ENCODE measurements around the gene HDAC9.

The HDAC9 gene

DNA sequence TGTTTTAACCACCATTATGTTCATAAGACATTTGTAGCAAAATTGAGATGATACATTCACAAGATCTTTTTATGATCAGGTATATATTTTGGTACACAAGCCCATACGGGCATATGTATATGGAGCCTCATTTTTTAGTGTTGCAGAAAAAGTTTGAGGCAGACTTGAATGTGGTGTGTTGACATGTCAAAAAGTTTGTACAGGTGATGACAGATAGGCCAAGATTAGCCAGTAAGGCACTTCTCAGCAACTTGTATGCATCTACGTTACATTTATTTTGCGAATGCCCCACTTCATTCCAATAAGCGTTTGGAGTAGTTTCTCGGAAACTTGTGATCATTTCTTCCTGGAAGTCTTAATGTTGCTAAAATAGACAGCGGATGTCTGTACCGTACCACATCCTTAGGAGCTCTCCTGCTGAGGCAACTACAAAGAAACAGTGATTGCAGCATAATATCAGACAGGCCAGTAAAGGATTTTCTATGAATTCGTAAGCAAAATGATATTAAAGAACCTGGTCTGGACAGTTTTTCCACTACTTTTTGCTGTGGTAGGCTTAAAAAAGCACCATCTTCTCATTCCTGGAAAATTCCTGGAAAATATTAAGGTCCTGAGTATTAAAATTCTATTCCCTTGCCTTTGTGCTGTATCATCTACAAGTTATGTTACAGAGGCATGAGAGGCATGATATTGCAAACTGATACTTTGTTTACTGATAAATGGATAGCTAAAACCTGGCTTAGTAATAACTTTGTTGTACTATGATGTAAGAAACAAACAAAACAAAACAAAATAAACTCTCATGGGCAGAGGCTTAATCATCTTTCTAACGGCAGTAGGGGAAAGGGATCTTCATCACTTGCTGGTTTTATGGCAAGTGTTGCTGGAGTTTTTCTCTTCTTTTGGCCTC is 153.6 kb downstream of the HDAC9 start:
- Histone ChIP-seq H3K4me3 (ENCODE audit: low read depth, low read length) (no peak overlapping the region), H3K36me3 (ENCODE audit: control insufficient read depth in 2 of 2, insufficient read depth in 1 of 2, low read length in 2 of 2) (no peaks in the 10 kb centered on the region), H3K4me1 (ENCODE audit: control insufficient read depth, insufficient read depth, low read length) (no peaks in the 10 kb centered on the region), H3K9me3 (ENCODE audit: control insufficient read depth, insufficient read depth, low read depth, low read length) (no peaks in the 10 kb centered on the region), H3K27ac (ENCODE audit: extremely low read depth, low read depth, low read length) (no peak overlapping the region)
- TF ChIP-seq ZXDB (tag by site-specific recombination; IDR thresholded peaks at IDR 0.05) (no peak), GLIS1 (tag by site-specific recombination; IDR thresholded peaks at IDR 0.05) (no peak), ZNF16 (tag by site-specific recombination; IDR thresholded peaks at IDR 0.05; ENCODE audit: low read depth) (no peak), ZFP69B (tag by site-specific recombination; IDR thresholded peaks at IDR 0.05) (no peak), ZNF544 (tag by site-specific recombination; IDR thresholded peaks at IDR 0.05) (no peak), KLF1 (tag by site-specific recombination; IDR thresholded peaks at IDR 0.05) (no peak), ZNF23 (tag by site-specific recombination; IDR thresholded peaks at IDR 0.05; ENCODE audit: borderline replicate concordance) (no peak), ZNF843 (tag by site-specific recombination; IDR thresholded peaks at IDR 0.05) (no peak), ZNF37A (tag by site-specific recombination; IDR thresholded peaks at IDR 0.05) (no peak)
- CTCF ChIA-PET: interaction anchor here (1.2 kb wide), 1 partner anchor 17 kb away, joined by 4 read pairs; no protein-coding TSS in a partner anchor
- POLR2A ChIA-PET: no interaction called here

DNA sequence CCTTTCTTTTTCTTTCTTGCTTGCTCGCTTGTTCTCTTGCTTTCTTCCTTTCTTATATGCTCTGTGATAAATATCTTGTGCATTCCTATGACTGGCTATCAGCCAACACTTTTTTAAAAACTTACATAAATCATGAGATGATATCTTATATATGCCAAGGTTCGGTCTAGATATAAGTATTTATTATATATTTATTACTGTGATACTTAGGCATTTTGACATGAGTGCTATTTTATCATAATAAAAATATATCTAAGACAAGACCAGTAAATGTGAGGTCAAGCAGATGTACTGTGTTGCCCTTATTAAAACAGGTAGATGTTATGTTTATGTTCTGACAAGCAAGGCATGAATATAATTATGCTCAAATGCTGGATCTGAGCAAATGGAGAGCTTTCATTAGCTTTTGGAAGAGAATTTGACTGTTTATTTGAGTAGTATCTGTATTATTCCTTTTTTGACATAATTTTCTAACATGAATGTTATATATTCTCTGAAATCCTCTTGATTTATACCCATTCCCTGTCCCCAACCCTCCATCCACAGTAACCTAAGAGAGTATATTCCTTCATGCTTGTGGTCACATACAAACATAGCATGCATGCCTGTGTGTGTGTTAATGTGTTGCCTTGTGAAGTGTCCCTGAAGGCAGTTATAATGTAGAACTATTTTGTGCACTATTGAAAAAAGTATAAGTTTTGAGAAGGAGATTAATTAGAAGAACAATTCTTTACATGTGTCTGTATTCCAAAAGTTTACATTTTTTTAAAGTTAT is 158.0 kb downstream of the HDAC9 start:
- TF ChIP-seq ZNF169 (tag by site-specific recombination; IDR thresholded peaks at IDR 0.05): no peak
- no peak for TF ChIP-seq ZNF549 (tag by site-specific recombination; IDR thresholded peaks at IDR 0.05)
- TF ChIP-seq ZNF560 (tag by site-specific recombination; IDR thresholded peaks at IDR 0.05; ENCODE audit: borderline replicate concordance): no peak
- TF ChIP-seq, protein P1, sequence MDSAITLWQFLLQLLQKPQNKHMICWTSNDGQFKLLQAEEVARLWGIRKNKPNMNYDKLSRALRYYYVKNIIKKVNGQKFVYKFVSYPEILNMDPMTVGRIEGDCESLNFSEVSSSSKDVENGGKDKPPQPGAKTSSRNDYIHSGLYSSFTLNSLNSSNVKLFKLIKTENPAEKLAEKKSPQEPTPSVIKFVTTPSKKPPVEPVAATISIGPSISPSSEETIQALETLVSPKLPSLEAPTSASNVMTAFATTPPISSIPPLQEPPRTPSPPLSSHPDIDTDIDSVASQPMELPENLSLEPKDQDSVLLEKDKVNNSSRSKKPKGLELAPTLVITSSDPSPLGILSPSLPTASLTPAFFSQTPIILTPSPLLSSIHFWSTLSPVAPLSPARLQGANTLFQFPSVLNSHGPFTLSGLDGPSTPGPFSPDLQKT (IDR thresholded peaks at IDR 0.05; ENCODE audit: borderline replicate concordance, low read depth, low read length): no peak
- TF ChIP-seq, protein P2, sequence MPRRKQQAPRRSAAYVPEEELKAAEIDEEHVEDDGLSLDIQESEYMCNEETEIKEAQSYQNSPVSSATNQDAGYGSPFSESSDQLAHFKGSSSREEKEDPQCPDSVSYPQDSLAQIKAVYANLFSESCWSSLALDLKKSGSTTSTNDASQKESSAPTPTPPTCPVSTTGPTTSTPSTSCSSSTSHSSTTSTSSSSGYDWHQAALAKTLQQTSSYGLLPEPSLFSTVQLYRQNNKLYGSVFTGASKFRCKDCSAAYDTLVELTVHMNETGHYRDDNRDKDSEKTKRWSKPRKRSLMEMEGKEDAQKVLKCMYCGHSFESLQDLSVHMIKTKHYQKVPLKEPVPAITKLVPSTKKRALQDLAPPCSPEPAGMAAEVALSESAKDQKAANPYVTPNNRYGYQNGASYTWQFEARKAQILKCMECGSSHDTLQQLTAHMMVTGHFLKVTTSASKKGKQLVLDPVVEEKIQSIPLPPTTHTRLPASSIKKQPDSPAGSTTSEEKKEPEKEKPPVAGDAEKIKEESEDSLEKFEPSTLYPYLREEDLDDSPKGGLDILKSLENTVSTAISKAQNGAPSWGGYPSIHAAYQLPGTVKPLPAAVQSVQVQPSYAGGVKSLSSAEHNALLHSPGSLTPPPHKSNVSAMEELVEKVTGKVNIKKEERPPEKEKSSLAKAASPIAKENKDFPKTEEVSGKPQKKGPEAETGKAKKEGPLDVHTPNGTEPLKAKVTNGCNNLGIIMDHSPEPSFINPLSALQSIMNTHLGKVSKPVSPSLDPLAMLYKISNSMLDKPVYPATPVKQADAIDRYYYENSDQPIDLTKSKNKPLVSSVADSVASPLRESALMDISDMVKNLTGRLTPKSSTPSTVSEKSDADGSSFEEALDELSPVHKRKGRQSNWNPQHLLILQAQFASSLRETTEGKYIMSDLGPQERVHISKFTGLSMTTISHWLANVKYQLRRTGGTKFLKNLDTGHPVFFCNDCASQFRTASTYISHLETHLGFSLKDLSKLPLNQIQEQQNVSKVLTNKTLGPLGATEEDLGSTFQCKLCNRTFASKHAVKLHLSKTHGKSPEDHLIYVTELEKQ (tag by site-specific recombination; IDR thresholded peaks at IDR 0.05; ENCODE audit: borderline replicate concordance): no peak
- no peak for TF ChIP-seq KLF9 (tag by site-specific recombination; IDR thresholded peaks at IDR 0.05; ENCODE audit: low read depth)
- TF ChIP-seq, protein P3, sequence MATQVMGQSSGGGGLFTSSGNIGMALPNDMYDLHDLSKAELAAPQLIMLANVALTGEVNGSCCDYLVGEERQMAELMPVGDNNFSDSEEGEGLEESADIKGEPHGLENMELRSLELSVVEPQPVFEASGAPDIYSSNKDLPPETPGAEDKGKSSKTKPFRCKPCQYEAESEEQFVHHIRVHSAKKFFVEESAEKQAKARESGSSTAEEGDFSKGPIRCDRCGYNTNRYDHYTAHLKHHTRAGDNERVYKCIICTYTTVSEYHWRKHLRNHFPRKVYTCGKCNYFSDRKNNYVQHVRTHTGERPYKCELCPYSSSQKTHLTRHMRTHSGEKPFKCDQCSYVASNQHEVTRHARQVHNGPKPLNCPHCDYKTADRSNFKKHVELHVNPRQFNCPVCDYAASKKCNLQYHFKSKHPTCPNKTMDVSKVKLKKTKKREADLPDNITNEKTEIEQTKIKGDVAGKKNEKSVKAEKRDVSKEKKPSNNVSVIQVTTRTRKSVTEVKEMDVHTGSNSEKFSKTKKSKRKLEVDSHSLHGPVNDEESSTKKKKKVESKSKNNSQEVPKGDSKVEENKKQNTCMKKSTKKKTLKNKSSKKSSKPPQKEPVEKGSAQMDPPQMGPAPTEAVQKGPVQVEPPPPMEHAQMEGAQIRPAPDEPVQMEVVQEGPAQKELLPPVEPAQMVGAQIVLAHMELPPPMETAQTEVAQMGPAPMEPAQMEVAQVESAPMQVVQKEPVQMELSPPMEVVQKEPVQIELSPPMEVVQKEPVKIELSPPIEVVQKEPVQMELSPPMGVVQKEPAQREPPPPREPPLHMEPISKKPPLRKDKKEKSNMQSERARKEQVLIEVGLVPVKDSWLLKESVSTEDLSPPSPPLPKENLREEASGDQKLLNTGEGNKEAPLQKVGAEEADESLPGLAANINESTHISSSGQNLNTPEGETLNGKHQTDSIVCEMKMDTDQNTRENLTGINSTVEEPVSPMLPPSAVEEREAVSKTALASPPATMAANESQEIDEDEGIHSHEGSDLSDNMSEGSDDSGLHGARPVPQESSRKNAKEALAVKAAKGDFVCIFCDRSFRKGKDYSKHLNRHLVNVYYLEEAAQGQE (tag by site-specific recombination; IDR thresholded peaks at IDR 0.05): no peak
- no peak for TF ChIP-seq ZBTB21 (tag by site-specific recombination; IDR thresholded peaks at IDR 0.05)
- TF ChIP-seq ZNF624 (tag by site-specific recombination; IDR thresholded peaks at IDR 0.05): no peak
- no peak for TF ChIP-seq RBAK (tag by site-specific recombination; IDR thresholded peaks at IDR 0.05)
- TF ChIP-seq KLF16 (tag by site-specific recombination; IDR thresholded peaks at IDR 0.05): no peak
- no peak for TF ChIP-seq ZNF10 (tag by site-specific recombination; IDR thresholded peaks at IDR 0.05)
- no peak for TF ChIP-seq ZNF521 (tag by site-specific recombination; IDR thresholded peaks at IDR 0.05)
- TF ChIP-seq ZNF48 (tag by site-specific recombination; IDR thresholded peaks at IDR 0.05): no peak
- H3K4me1 ChIP-seq (ENCODE audit: control insufficient read depth, insufficient read depth, low read length): no peaks in the 10 kb centered on the region
- H3K9me3 ChIP-seq (ENCODE audit: control insufficient read depth, insufficient read depth, low read depth, low read length): no peaks in the 10 kb centered on the region
- H3K36me3 ChIP-seq (ENCODE audit: control insufficient read depth in 2 of 2, insufficient read depth in 1 of 2, low read length in 2 of 2): no peaks in the 10 kb centered on the region
- no peak overlapping the region for H3K4me3 ChIP-seq (ENCODE audit: low read depth, low read length)
- ChIA-PET CTCF (interaction anchor here (0.7 to 2.2 kb wide), 2 partner anchors 13 to 309 kb away, joined by 3 to 12 read pairs; no protein-coding TSS in a partner anchor), POLR2A (no interaction called here)
- H3K27ac ChIP-seq (ENCODE audit: extremely low read depth, low read depth, low read length): no peak overlapping the region
